HepG2 (cell line): Measurements from ENCODE around the gene COL8A2. TPM values are rescaled to one million over a fixed set of nuclear protein-coding genes. Genes with fewer than 3 reads are reported as not detected.

Experiments used
- HNRNPK ChIP-seq: fragments of 200-400 bp; formaldehyde crosslinking; IDR thresholded peaks from 2 replicates; pipeline ENCODE4 v1.6.1; 2018; ENCODE audit warnings: low read length, low read depth, moderate library complexity, mild to moderate bottlenecking; ENCODE audit not compliant: poor library complexity, severe bottlenecking
- SP2 ChIP-seq: sonication (generic); formaldehyde crosslinking; IDR thresholded peaks from 2 replicates; pipeline ENCODE4 v1.5.1; 2020; ENCODE audit warnings: mild to moderate bottlenecking, missing genetic modification reagents
- ZBTB1 ChIP-seq: sonication (generic); formaldehyde crosslinking; IDR thresholded peaks from 2 replicates; pipeline ENCODE4 v1.4.0; 2020; ENCODE audit warnings: missing genetic modification reagents, borderline replicate concordance
- ZMAT3 ChIP-seq: sonication (generic); formaldehyde crosslinking; conservative IDR thresholded peaks from 2 replicates; pipeline ENCODE4 v1.7.0; 2021; ENCODE audit warnings: missing genetic modification reagents
- ZNF224 ChIP-seq: sonication (generic); formaldehyde crosslinking; IDR thresholded peaks from 2 replicates; pipeline ENCODE4 v1.5.0; 2020; ENCODE audit warnings: mild to moderate bottlenecking, missing genetic modification reagents
- ZNF644 ChIP-seq: IDR thresholded peaks from 2 replicates; pipeline ENCODE4 v1.6.1; 2016; ENCODE audit warnings: low read depth
- polyA plus RNA-seq, 8 experiments: library from polyadenylated mRNA; depleted of rRNA in 3 of 8; stranded (reverse) in 7 of 8; unstranded in 1 of 8; fragments of >200 nt; fragmentation: Illumina TruSeq in 4 of 8; extraction: Trizol in 4 of 8; gene quantifications; 2 replicates each; pipeline versions ENCODE4 v1.2.1 to v1.2.3, GENCODE V29; 2011 to 2016; ENCODE audit warnings: low read depth in 4 of 8, missing spikeins in 1 of 8, mixed read lengths in 1 of 8; ENCODE audit not compliant: insufficient read depth in 1 of 8
- total RNA-seq, 5 experiments: library from RNA; depleted of rRNA; stranded (reverse); fragments of >200 nt; fragmentation: Illumina TruSeq; extraction: Trizol; gene quantifications; 2 replicates each; pipeline ENCODE4 v1.2.3, GENCODE V29; 2016; ENCODE audit warnings: low read depth in 1 of 5
- TF ChIP-seq, protein P1 (sequence below): sonication (generic); formaldehyde crosslinking; IDR thresholded peaks from 2 replicates; pipeline ENCODE4 v1.4.0; 2020; ENCODE audit warnings: missing genetic modification reagents, borderline replicate concordance
- TF ChIP-seq, protein P2 (sequence below): sonication (generic); formaldehyde crosslinking; IDR thresholded peaks from 2 replicates; pipeline ENCODE4 v1.4.0; 2020; ENCODE audit warnings: missing genetic modification reagents, borderline replicate concordance
- TF ChIP-seq, protein P3 (sequence below): sonication (generic); formaldehyde crosslinking; IDR thresholded peaks from 2 replicates; pipeline ENCODE4 v1.5.0; 2020; ENCODE audit warnings: mild to moderate bottlenecking, missing genetic modification reagents
- TF ChIP-seq, protein P4 (sequence below): sonication (generic); formaldehyde crosslinking; IDR thresholded peaks from 2 replicates; pipeline ENCODE4 v1.4.0; 2020; ENCODE audit warnings: mild to moderate bottlenecking, missing genetic modification reagents

Gene COL8A2
- total and polyA plus RNA-seq, 2 of the 13 experiments (the other 11 are each of a cell fraction or from before 2014, with no cell fraction given) = 0.13 to 0.24 TPM

DNA sequence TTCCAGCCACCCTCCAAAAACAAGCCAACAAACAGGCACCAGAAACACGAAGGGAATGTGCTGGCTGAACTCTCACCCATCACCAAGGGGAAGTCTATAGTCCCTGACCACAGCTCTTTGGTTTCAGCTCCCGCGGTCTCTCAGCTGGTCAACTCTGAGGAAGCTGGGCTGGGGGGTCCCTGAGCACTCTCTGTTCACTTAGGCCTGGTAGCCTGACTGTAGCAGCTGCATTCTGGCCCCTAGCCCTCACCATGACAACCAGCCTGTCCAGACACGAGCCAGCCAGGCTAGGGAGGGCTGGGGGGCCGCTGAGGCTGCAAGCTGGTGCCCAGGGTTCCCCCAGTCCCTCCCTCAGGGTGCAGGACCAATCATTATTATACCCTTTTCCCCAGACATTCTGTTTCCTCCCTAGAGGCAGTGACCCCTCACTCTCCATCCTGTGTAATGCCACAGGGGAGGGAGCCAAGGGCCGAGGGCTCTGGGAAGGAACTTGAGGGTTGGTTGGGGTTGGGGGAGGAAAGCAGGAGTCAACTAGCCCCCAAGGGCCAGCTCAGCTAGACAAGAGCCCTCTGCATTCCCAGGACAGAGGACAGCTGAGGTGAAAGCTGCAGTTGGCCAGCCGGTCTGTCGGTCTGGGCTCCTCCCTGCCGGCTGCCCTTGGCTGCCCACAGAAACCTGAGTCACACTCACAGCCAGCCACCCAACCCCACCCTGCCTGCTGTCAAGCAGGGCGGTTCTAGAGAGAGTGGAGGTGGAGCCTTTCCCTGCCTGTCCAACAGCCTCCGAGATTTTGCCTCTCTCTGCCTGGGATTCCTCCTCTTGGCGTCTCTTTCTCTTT is 25.5 kb upstream of the COL8A2 start (continued):
- no peak for TF ChIP-seq ZBTB1 (CRISPR knock-in tag)
- TF ChIP-seq ZNF644 = no peak
- TF ChIP-seq ZMAT3 (CRISPR knock-in tag) = no peak
- TF ChIP-seq, protein P1, sequence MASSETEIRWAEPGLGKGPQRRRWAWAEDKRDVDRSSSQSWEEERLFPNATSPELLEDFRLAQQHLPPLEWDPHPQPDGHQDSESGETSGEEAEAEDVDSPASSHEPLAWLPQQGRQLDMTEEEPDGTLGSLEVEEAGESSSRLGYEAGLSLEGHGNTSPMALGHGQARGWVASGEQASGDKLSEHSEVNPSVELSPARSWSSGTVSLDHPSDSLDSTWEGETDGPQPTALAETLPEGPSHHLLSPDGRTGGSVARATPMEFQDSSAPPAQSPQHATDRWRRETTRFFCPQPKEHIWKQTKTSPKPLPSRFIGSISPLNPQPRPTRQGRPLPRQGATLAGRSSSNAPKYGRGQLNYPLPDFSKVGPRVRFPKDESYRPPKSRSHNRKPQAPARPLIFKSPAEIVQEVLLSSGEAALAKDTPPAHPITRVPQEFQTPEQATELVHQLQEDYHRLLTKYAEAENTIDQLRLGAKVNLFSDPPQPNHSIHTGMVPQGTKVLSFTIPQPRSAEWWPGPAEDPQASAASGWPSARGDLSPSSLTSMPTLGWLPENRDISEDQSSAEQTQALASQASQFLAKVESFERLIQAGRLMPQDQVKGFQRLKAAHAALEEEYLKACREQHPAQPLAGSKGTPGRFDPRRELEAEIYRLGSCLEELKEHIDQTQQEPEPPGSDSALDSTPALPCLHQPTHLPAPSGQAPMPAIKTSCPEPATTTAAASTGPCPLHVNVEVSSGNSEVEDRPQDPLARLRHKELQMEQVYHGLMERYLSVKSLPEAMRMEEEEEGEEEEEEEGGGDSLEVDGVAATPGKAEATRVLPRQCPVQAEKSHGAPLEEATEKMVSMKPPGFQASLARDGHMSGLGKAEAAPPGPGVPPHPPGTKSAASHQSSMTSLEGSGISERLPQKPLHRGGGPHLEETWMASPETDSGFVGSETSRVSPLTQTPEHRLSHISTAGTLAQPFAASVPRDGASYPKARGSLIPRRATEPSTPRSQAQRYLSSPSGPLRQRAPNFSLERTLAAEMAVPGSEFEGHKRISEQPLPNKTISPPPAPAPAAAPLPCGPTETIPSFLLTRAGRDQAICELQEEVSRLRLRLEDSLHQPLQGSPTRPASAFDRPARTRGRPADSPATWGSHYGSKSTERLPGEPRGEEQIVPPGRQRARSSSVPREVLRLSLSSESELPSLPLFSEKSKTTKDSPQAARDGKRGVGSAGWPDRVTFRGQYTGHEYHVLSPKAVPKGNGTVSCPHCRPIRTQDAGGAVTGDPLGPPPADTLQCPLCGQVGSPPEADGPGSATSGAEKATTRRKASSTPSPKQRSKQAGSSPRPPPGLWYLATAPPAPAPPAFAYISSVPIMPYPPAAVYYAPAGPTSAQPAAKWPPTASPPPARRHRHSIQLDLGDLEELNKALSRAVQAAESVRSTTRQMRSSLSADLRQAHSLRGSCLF (CRISPR knock-in tag) = no peak
- TF ChIP-seq ZNF224 (CRISPR knock-in tag) = no peak
- TF ChIP-seq, protein P2, sequence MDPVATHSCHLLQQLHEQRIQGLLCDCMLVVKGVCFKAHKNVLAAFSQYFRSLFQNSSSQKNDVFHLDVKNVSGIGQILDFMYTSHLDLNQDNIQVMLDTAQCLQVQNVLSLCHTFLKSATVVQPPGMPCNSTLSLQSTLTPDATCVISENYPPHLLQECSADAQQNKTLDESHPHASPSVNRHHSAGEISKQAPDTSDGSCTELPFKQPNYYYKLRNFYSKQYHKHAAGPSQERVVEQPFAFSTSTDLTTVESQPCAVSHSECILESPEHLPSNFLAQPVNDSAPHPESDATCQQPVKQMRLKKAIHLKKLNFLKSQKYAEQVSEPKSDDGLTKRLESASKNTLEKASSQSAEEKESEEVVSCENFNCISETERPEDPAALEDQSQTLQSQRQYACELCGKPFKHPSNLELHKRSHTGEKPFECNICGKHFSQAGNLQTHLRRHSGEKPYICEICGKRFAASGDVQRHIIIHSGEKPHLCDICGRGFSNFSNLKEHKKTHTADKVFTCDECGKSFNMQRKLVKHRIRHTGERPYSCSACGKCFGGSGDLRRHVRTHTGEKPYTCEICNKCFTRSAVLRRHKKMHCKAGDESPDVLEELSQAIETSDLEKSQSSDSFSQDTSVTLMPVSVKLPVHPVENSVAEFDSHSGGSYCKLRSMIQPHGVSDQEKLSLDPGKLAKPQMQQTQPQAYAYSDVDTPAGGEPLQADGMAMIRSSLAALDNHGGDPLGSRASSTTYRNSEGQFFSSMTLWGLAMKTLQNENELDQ = no peak
- TF ChIP-seq, protein P3, sequence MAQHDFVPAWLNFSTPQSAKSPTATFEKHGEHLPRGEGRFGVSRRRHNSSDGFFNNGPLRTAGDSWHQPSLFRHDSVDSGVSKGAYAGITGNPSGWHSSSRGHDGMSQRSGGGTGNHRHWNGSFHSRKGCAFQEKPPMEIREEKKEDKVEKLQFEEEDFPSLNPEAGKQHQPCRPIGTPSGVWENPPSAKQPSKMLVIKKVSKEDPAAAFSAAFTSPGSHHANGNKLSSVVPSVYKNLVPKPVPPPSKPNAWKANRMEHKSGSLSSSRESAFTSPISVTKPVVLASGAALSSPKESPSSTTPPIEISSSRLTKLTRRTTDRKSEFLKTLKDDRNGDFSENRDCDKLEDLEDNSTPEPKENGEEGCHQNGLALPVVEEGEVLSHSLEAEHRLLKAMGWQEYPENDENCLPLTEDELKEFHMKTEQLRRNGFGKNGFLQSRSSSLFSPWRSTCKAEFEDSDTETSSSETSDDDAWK (CRISPR knock-in tag) = no peak
- peak; percentile 52; the same call in 1 of the 2 replicates for TF ChIP-seq SP2 (CRISPR knock-in tag)
- TF ChIP-seq, protein P4, sequence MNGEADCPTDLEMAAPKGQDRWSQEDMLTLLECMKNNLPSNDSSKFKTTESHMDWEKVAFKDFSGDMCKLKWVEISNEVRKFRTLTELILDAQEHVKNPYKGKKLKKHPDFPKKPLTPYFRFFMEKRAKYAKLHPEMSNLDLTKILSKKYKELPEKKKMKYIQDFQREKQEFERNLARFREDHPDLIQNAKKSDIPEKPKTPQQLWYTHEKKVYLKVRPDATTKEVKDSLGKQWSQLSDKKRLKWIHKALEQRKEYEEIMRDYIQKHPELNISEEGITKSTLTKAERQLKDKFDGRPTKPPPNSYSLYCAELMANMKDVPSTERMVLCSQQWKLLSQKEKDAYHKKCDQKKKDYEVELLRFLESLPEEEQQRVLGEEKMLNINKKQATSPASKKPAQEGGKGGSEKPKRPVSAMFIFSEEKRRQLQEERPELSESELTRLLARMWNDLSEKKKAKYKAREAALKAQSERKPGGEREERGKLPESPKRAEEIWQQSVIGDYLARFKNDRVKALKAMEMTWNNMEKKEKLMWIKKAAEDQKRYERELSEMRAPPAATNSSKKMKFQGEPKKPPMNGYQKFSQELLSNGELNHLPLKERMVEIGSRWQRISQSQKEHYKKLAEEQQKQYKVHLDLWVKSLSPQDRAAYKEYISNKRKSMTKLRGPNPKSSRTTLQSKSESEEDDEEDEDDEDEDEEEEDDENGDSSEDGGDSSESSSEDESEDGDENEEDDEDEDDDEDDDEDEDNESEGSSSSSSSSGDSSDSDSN (CRISPR knock-in tag) = peak; percentile 61; the same call in 1 of the 2 replicates
- TF ChIP-seq HNRNPK = no peak
